GM04503 (cell line): ENCODE measurements around the gene SEMA6B.
"Not testable (repeated sequence)": the region's sequence is repeated elsewhere in the genome, so short reads cannot be mapped to it uniquely, and the experiment has no call there.

Source experiments
- DNase-seq: peaks from one replicate; pipeline ENCODE4 v3.0.0-alpha.2; 2012; ENCODE audit warnings: low read depth

SEMA6B gene

GRCh38 chr19:4571305-4571917 lies 11.9 kb upstream of the SEMA6B start:
- no peak for DNase-seq

GRCh38 chr19:4570916-4571304 lies 11.4 kb upstream of the SEMA6B start:
- no peak for DNase-seq

GRCh38 chr19:4570402-4570801 lies 10.9 kb upstream of the SEMA6B start:
- DNase-seq: no peak

GRCh38 chr19:4568886-4569285 lies 9.4 kb upstream of the SEMA6B start:
- DNase-seq: no peak

GRCh38 chr19:4567584-4568071 lies 8.1 kb upstream of the SEMA6B start:
- no peak for DNase-seq

GRCh38 chr19:4566402-4567051 lies 7.0 kb upstream of the SEMA6B start:
- DNase-seq: no peak

- not testable (repeated sequence) for DNase-seq
Measured at GRCh38 chr19:4563562-4563961, 4.1 kb upstream of the SEMA6B start.

GRCh38 chr19:4562085-4562484 lies 2.6 kb upstream of the SEMA6B start:
- DNase-seq: not testable (repeated sequence)

- no peak for DNase-seq
Measured at GRCh38 chr19:4557971-4558941, 1.2 kb downstream of the SEMA6B start.

GRCh38 chr19:4557144-4557970 lies 2.1 kb downstream of the SEMA6B start:
- DNase-seq: no peak

- DNase-seq: no peak
Measured at GRCh38 chr19:4556597-4557127, 2.8 kb downstream of the SEMA6B start.

GRCh38 chr19:4555657-4556561 lies 3.6 kb downstream of the SEMA6B start:
- no peak for DNase-seq

GRCh38 chr19:4554717-4555116 lies 4.8 kb downstream of the SEMA6B start:
- no peak for DNase-seq

- no peak for DNase-seq
Measured at GRCh38 chr19:4553775-4554174, 5.7 kb downstream of the SEMA6B start.

GRCh38 chr19:4553092-4553695 lies 6.3 kb downstream of the SEMA6B start:
- no peak for DNase-seq

GRCh38 chr19:4552525-4552819 lies 7.0 kb downstream of the SEMA6B start:
- DNase-seq: no peak

GRCh38 chr19:4550479-4551050 lies 8.9 kb downstream of the SEMA6B start:
- no peak for DNase-seq

- DNase-seq: no peak
Measured at GRCh38 chr19:4550018-4550417, 9.5 kb downstream of the SEMA6B start.

GRCh38 chr19:4548238-4548584 lies 11.3 kb downstream of the SEMA6B start:
- DNase-seq: no peak
